OCI-M2 (cell line): ENCODE data around the gene S100A7A.
A peak's percentile ranks its signal among the peaks of the same experiment; 100 is the strongest.
"Not testable (repeated sequence)": the region's sequence is repeated elsewhere in the genome, so short reads cannot be mapped to it uniquely, and the experiment has no call there.

Source experiments
- DNase-seq: peaks from one replicate; lab custom pipeline; 2025; ENCODE audit not compliant: unreplicated experiment; lab: John Stamatoyannopoulos, UW

Gene S100A7A

GRCh38 chr1:153422450-153423068, 6.2 kb downstream of the S100A7A start:
- DNase-seq: peak; percentile 2

GRCh38 chr1:153426809-153427208, 10.5 kb downstream of the S100A7A start:
- DNase-seq: no peak

- DNase-seq: no peak
Measured at GRCh38 chr1:153428073-153428638, 11.8 kb downstream of the S100A7A start.

GRCh38 chr1:153428791-153429190, 12.5 kb downstream of the S100A7A start:
- DNase-seq: no peak

GRCh38 chr1:153429266-153430165, 13.2 kb downstream of the S100A7A start:
- no peak for DNase-seq

- no peak for DNase-seq
Measured at GRCh38 chr1:153430166-153430553, 13.8 kb downstream of the S100A7A start.

GRCh38 chr1:153430561-153430960, 14.2 kb downstream of the S100A7A start:
- DNase-seq: no peak

GRCh38 chr1:153431002-153431401, 14.7 kb downstream of the S100A7A start:
- no peak for DNase-seq

- DNase-seq: no peak
Measured at GRCh38 chr1:153431427-153431826, 15.1 kb downstream of the S100A7A start.

GRCh38 chr1:153431928-153432327, 15.6 kb downstream of the S100A7A start:
- DNase-seq: no peak

- no peak for DNase-seq
Measured at GRCh38 chr1:153432874-153433681, 16.8 kb downstream of the S100A7A start.

GRCh38 chr1:153434746-153435455, 18.6 kb downstream of the S100A7A start:
- no peak for DNase-seq

GRCh38 chr1:153437236-153437635, 20.9 kb downstream of the S100A7A start:
- DNase-seq: no peak

GRCh38 chr1:153438599-153438998, 22.3 kb downstream of the S100A7A start:
- DNase-seq: no peak

- no peak for DNase-seq
Measured at GRCh38 chr1:153439273-153439672, 23.0 kb downstream of the S100A7A start.

GRCh38 chr1:153441238-153441755, 25.0 kb downstream of the S100A7A start:
- DNase-seq: no peak

GRCh38 chr1:153443486-153443885, 27.2 kb downstream of the S100A7A start:
- no peak for DNase-seq

GRCh38 chr1:153444078-153444477, 27.8 kb downstream of the S100A7A start:
- no peak for DNase-seq

GRCh38 chr1:153447498-153448170, 31.3 kb downstream of the S100A7A start:
- no peak for DNase-seq

- DNase-seq: not testable (repeated sequence)
Measured at GRCh38 chr1:153448851-153449250, 32.5 kb downstream of the S100A7A start.
